DND-41 (cell line): ENCODE data around the gene SHROOM1.

Experiments
- ATAC-seq: fragments of 200-7000 bp; cut with Tn5 transposase; 3 replicates; pipeline ENCODE4 v1.9.1; 2021; ENCODE audit warnings: low read depth; ENCODE audit not compliant: insufficient read depth
- DNase-seq: peaks from one replicate; pipeline ENCODE4 v3.0.0-alpha.2; 2020
- H2AFZ ChIP-seq: 2 replicates; pipeline ENCODE4 v1.6.0; 2012; ENCODE audit warnings: low read depth, low read length
- H3K27ac ChIP-seq: 2 replicates; pipeline ENCODE4 v1.5.1; 2012; ENCODE audit warnings: low read length, inconsistent platforms
- H3K27me3 ChIP-seq: fragments of 200-600 bp; sonication (generic); 2 replicates; pipeline ENCODE4 v1.6.0; 2012; ENCODE audit warnings: low read length, mild to moderate bottlenecking, inconsistent platforms; ENCODE audit not compliant: insufficient read depth, poor library complexity
- H3K36me3 ChIP-seq: 2 replicates; pipeline ENCODE4 v1.5.1; 2012; ENCODE audit warnings: low read length, inconsistent platforms; ENCODE audit not compliant: insufficient read depth
- H3K4me1 ChIP-seq: 2 replicates; pipeline ENCODE4 v1.5.1; 2012; ENCODE audit warnings: mild to moderate bottlenecking, low read length; ENCODE audit not compliant: insufficient read depth
- H3K4me2 ChIP-seq: 2 replicates; pipeline ENCODE4 v1.6.0; 2012; ENCODE audit warnings: mild to moderate bottlenecking, moderate library complexity, low read length, inconsistent platforms; ENCODE audit not compliant: insufficient read depth
- H3K4me3 ChIP-seq, 2 experiments: fragments of 200-600 bp in 1 of 2; shearing (Covaris generic) in 1 of 2; 2 replicates each; pipeline ENCODE4 v1.5.1; 2012 to 2016; ENCODE audit warnings: inconsistent platforms in 2 of 2, low read length in 2 of 2, mild to moderate bottlenecking in 2 of 2, low read depth in 1 of 2, moderate library complexity in 1 of 2
- H3K79me2 ChIP-seq: 2 replicates; pipeline ENCODE4 v1.6.0; 2012; ENCODE audit warnings: low read length, inconsistent platforms; ENCODE audit not compliant: insufficient read depth
- H3K9ac ChIP-seq: 2 replicates; pipeline ENCODE4 v1.6.0; 2012; ENCODE audit warnings: low read depth, mild to moderate bottlenecking, inconsistent platforms, low read length, moderate library complexity
- H3K9me3 ChIP-seq: 2 replicates; pipeline ENCODE4 v1.5.1; 2012; ENCODE audit warnings: low read length, moderate library complexity, mild to moderate bottlenecking, inconsistent platforms; ENCODE audit not compliant: insufficient read depth, severe bottlenecking
- H4K20me1 ChIP-seq: 2 replicates; pipeline ENCODE4 v1.6.0; 2012; ENCODE audit warnings: low read length; ENCODE audit not compliant: insufficient read depth
- EZH2 ChIP-seq: IDR thresholded peaks from 3 replicates; pipeline ENCODE4 v1.6.1; 2012; ENCODE audit warnings: borderline replicate concordance, low read depth, mild to moderate bottlenecking, moderate library complexity, low read length, inconsistent platforms; ENCODE audit not compliant: severe bottlenecking
- TF ChIP-seq, protein P1 (sequence below): IDR thresholded peaks from 2 replicates; pipeline ENCODE4 v1.5.1; 2012; ENCODE audit warnings: borderline replicate concordance, low read length, moderate library complexity, mild to moderate bottlenecking; ENCODE audit not compliant: poor library complexity, severe bottlenecking; ENCODE audit errors: extremely low read depth

Gene SHROOM1

DNA sequence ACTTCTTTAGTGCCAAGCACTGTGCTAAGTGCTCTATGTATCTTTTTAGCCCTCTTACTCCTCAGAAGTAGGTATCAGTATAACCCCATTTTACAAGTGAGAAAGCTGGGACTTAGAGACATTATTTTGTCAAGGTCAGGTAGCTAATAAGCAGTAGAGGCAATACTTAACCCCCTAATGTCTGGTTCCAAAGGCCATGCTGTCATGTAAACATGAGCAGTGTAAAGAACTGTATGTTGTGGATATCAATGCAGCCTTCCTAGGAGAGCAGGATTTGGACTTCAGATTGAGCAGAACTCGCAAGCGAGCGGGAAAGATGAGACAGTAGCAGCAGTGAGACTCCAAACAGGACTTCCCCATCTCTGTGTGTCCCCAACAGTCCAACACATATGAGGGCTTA, 3.6 kb upstream of the SHROOM1 start:
- H3K36me3 ChIP-seq = no peaks in the 10 kb centered on the region; the same call in 1 of the 2 replicates
- H3K4me1 ChIP-seq = peaks cover 13% of the 10 kb centered on the region
- ATAC-seq = no peak

DNA sequence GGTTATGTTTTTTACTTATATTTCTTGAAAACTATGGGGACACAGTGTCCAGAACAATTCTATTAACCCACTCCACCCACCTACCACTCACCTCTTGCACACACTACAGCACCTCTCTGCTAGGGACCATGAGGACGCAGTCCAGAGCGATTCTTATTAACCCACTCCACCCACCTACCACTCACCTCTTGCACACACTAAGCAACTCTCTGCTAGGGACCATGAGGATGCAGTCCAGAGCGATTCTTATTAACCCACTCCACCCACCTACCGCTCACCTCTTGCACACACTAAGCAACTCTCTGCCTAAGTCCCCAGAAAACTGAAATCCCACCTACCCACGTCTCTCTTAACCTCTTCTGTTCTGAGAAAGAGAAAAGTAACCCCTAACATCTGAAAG, 2.2 kb upstream of the SHROOM1 start:
- TF ChIP-seq, protein P1, sequence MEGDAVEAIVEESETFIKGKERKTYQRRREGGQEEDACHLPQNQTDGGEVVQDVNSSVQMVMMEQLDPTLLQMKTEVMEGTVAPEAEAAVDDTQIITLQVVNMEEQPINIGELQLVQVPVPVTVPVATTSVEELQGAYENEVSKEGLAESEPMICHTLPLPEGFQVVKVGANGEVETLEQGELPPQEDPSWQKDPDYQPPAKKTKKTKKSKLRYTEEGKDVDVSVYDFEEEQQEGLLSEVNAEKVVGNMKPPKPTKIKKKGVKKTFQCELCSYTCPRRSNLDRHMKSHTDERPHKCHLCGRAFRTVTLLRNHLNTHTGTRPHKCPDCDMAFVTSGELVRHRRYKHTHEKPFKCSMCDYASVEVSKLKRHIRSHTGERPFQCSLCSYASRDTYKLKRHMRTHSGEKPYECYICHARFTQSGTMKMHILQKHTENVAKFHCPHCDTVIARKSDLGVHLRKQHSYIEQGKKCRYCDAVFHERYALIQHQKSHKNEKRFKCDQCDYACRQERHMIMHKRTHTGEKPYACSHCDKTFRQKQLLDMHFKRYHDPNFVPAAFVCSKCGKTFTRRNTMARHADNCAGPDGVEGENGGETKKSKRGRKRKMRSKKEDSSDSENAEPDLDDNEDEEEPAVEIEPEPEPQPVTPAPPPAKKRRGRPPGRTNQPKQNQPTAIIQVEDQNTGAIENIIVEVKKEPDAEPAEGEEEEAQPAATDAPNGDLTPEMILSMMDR = no peak
- TF ChIP-seq EZH2 = no peak

More for the DNA sequence above, 3.6 kb upstream of the SHROOM1 start:
- TF ChIP-seq EZH2 = no peak
- TF ChIP-seq, protein P1 = no peak
- H3K79me2 ChIP-seq = no peaks in the 10 kb centered on the region
- H3K4me2 ChIP-seq = no peak overlapping the region
- no peak overlapping the region for H2AFZ ChIP-seq
- no peaks in the 10 kb centered on the region for H3K9me3 ChIP-seq
- no peaks in the 10 kb centered on the region for H4K20me1 ChIP-seq
- no peak for DNase-seq
- H3K4me3 ChIP-seq = no peak overlapping the region
- H3K27ac ChIP-seq = no peak overlapping the region
- no peak overlapping the region for H3K9ac ChIP-seq
- peaks cover 22% of the 10 kb centered on the region for H3K27me3 ChIP-seq

DNA sequence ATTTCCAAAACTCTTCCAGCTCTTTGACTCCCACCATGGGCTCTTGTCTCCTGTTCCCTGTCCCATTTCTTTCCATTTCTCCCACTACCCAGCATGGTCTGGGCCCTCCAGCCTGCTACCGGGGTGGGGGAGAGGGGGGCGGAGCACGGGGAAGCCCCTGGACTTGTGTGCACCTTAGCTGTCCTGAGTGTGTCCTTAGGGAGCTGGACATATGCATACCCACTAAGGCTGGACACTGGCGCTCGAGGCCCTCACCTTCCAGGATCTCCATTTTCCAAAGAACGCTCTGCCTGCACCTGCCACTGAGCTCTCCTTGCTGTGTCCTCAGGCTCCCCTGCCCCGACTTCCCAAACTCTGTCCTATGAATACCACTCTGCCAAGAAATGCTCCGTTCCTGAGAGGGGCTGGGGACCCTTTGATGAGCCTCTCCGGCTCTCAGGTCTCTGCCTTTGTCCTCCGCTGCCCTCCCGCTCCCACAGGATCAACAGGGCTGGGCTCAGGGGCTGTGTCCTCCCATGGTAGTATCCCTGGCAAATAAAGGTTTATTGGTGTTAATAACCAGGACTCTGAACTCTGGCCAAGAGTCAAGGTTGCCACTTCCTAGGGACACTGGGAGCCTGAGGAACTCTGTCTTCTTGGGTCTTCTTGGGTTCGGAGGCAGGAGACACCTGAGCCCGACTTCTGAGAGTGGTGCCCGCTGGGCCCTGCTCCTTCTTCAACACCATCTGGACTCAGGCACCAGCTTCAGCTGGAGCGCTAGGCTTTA, 831 bp upstream of the SHROOM1 start:
- Histone ChIP-seq H3K36me3 (no peaks in the 10 kb centered on the region; the same call in 1 of the 2 replicates), H4K20me1 (no peaks in the 10 kb centered on the region), H3K9me3 (no peaks in the 10 kb centered on the region), H3K27ac (no peak overlapping the region), H3K4me3 (no peak overlapping the region; a peak in 1 of 4 replicates), H2AFZ (no peak overlapping the region), H3K79me2 (no peaks in the 10 kb centered on the region), H3K4me2 (no peak overlapping the region), H3K4me1 (peaks cover 13% of the 10 kb centered on the region), H3K27me3 (peaks cover 40% of the 10 kb centered on the region), H3K9ac (no peak overlapping the region)
- ATAC-seq = no peak
- no peak for DNase-seq
- no peak for TF ChIP-seq EZH2
- TF ChIP-seq, protein P1 = no peak

More for the DNA sequence above, 2.2 kb upstream of the SHROOM1 start:
- no peak for ATAC-seq
- H3K27ac ChIP-seq = no peak overlapping the region
- peaks cover 13% of the 10 kb centered on the region for H3K4me1 ChIP-seq
- no peak overlapping the region for H3K9ac ChIP-seq
- no peaks in the 10 kb centered on the region for H4K20me1 ChIP-seq
- H3K4me2 ChIP-seq = no peak overlapping the region
- H3K4me3 ChIP-seq = no peak overlapping the region
- no peak overlapping the region for H2AFZ ChIP-seq
- no peaks in the 10 kb centered on the region for H3K79me2 ChIP-seq
- DNase-seq = no peak
- peaks cover 36% of the 10 kb centered on the region for H3K27me3 ChIP-seq
- no peaks in the 10 kb centered on the region for H3K9me3 ChIP-seq
- no peaks in the 10 kb centered on the region; the same call in 1 of the 2 replicates for H3K36me3 ChIP-seq
